Lower leg skin (tissue), 4 donors: ENCODE results near the gene GLT8D2. TPM values are rescaled to one million over a fixed set of nuclear protein-coding genes. Genes with fewer than 3 reads are reported as not detected.
"Not testable (repeated sequence)": the region's sequence is repeated elsewhere in the genome, so short reads cannot be mapped to it uniquely, and the experiment has no call there.

ENCODE experiments used
- DNase-seq, 2 donors: peaks; one replicate each; pipeline ENCODE4 v3.0.0-alpha.2; 2019; ENCODE audit warnings: low spot score in 2 of 2
- H3K4me3 ChIP-seq: fragments of 200-600 bp; sonication (generic); 2 replicates; pipeline ENCODE4 v1.5.1; 2017; ENCODE audit warnings: mild to moderate bottlenecking, low read depth; ENCODE audit not compliant: poor library complexity, severe bottlenecking
- POLR2A ChIP-seq, 2 donors: fragments of 450-650 bp; IDR thresholded peaks; one replicate each; pipeline ENCODE4 v1.6.1; 2016 to 2017; ENCODE audit warnings: antibody characterized with exemption in 2 of 2, mild to moderate bottlenecking in 1 of 2, moderate library complexity in 1 of 2
- WGBS, 2 donors: methylation state at CpG; one replicate each; pipeline ENCODE4 v1.1.5; 2018; 5-methylcytosine and 5-hydroxymethylcytosine counted together
- intact Hi-C: fragments of 100-400 bp; cut with DNase I; formaldehyde crosslinking; loops from one replicate; pipeline ENCODE4 v1.15.0; 2023; ENCODE audit warnings: low total_unique reads
- total RNA-seq, 4 donors: library from RNA; depleted of rRNA; stranded (reverse); fragments of >200 nt; gene quantifications; one replicate each; pipeline ENCODE4 v1.1.0, GENCODE V29; 2016
- TF ChIP-seq, protein P1 (sequence below), 3 donors: fragments of 450-650 bp; IDR thresholded peaks; one replicate each; pipeline ENCODE4 v1.5.1; 2016; ENCODE audit warnings: antibody characterized with exemption in 3 of 3, mild to moderate bottlenecking in 3 of 3, moderate library complexity in 2 of 3

GLT8D2 gene
- total RNA-seq, 4 donors from 2014 or later = 0.72 to 1.9 (median 1.2) TPM

DNA sequence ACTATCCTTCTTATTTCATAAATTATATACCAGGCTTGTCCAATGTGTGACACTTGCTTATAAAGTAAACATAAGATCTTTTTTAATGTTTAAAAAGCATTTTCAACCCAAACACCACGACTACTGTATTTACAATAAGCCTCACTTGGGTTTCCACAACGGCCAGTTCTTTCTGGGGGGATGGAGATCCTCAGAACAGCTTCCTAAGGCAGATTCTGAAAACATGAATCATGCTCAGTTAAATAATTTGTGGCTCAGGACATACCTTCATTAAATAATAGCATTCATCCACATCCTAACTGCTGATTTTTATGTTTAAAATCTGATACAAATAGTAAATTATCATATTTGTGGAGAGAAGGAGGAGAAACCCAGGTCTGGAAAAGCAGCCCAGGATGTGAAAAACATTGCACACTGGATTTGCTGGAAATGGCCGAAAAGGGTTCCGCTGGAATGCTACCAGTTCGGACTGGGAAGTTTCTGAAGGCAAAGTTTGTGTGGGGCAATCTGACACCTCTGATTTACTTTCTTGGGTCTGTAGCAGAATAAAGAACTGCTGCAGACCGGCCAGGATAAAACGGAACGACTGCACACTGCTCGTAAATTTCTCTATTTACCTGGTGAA lies 597 bp downstream of the GLT8D2 start:
- peak overlapping the region; percentile 24 for H3K4me3 ChIP-seq
- intact Hi-C loops = no loop called here
- no peak for TF ChIP-seq POLR2A (IDR thresholded peaks at IDR 0.05)
- TF ChIP-seq, protein P1, sequence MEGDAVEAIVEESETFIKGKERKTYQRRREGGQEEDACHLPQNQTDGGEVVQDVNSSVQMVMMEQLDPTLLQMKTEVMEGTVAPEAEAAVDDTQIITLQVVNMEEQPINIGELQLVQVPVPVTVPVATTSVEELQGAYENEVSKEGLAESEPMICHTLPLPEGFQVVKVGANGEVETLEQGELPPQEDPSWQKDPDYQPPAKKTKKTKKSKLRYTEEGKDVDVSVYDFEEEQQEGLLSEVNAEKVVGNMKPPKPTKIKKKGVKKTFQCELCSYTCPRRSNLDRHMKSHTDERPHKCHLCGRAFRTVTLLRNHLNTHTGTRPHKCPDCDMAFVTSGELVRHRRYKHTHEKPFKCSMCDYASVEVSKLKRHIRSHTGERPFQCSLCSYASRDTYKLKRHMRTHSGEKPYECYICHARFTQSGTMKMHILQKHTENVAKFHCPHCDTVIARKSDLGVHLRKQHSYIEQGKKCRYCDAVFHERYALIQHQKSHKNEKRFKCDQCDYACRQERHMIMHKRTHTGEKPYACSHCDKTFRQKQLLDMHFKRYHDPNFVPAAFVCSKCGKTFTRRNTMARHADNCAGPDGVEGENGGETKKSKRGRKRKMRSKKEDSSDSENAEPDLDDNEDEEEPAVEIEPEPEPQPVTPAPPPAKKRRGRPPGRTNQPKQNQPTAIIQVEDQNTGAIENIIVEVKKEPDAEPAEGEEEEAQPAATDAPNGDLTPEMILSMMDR (IDR thresholded peaks at IDR 0.05) = no peak
- 26 to 32% methylated on average over 9 of the region's 9 CpGs for WGBS, 2 donors
- no peak for DNase-seq

DNA sequence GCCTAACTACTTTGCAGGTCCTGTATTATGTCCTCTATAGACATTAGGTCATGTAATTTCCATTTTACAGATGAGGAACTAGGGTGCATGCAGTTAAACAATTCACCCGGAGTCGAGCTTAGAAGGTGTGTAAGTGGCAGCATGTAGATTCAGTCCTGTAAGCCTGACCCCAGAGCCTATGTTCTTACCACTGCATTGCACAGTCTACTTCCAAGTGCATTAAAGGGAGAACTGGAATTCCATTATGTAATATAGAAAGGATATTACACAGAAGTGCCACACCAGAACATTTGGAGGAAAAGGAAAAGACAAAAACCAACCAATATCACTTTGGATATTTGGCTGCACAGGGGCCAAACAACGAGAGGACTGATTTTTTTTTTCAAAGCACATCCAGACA lies 1.2 kb downstream of the GLT8D2 start:
- DNase-seq = no peak
- TF ChIP-seq, protein P1 (IDR thresholded peaks at IDR 0.05) = no peak
- no peak for TF ChIP-seq POLR2A (IDR thresholded peaks at IDR 0.05)
- 58 to 71% methylated on average over 3 of the region's 3 CpGs for WGBS, 2 donors
- intact Hi-C loops = no loop called here
- no peak overlapping the region for H3K4me3 ChIP-seq

DNA sequence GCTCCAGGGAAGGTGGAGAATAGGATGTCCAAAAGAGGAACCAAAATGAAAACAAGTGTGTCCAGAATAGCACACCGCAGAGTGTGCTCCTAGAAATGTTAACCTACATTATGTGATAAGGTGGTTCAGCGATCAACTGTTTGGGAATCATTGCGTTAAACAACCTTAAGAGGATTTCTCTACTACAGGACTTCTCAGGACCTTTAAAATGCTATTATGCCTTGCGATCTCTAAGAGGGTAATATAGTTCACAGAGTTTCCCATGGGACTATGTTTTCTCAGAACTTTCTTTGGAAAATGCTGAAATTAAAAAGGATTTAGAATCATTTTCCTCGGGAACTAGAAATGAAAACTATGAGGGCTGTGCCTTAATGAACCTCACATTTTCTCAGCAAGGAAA lies 1.8 kb downstream of the GLT8D2 start:
- intact Hi-C loops = no loop called here
- no peak for DNase-seq
- 74 to 81% methylated on average over 5 of the region's 5 CpGs for WGBS, 2 donors
- no peak overlapping the region for H3K4me3 ChIP-seq
- TF ChIP-seq, protein P1 (IDR thresholded peaks at IDR 0.05) = no peak
- TF ChIP-seq POLR2A (IDR thresholded peaks at IDR 0.05) = no peak

DNA sequence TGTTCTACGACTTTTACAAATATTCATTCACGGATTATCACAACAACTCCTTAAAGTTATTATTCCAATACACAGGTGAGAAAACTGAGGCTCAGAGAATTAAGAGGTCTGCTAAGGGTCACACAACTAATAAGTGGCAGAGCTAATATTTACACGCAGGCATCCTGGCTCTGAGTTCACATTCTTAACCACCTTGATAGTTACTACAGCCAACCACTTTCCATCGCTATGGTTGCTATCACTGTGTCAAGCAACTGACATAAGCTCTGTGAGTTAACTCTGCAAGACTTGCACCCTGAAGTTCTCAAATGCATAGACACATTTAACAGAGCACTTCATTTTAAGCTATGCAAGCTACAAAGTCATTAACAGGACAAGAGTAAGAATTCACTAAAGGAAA lies 3.7 kb downstream of the GLT8D2 start:
- H3K4me3 ChIP-seq = no peak overlapping the region
- WGBS, 2 donors = 97% methylated on average over 4 of the region's 4 CpGs
- intact Hi-C loops = no loop called here
- TF ChIP-seq, protein P1 (IDR thresholded peaks at IDR 0.05) = no peak
- TF ChIP-seq POLR2A (IDR thresholded peaks at IDR 0.05) = no peak
- DNase-seq = no peak

DNA sequence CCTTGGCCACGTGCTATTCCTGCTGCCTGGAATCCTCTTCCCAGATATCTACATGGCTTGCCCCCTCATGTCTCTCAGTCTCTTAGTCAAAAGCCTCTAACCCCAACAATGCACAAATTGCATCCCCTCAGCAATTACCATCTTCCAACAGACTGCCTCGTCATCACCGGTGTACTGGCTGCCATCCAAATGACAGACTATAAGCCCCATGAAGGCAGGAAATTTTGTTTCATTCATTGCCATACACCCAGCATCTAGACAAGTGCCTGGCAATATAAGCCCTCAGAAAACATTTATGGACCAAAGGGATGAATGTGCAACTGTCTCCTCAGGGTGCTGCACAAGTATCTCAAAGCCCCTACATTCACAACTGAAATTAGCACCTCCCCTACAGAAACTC lies 5.8 kb downstream of the GLT8D2 start:
- H3K4me3 ChIP-seq = no peak overlapping the region
- 82 to 90% methylated on average over 3 of the region's 3 CpGs for WGBS, 2 donors
- intact Hi-C loops = no loop called here
- no peak for TF ChIP-seq POLR2A (IDR thresholded peaks at IDR 0.05)
- TF ChIP-seq, protein P1 (IDR thresholded peaks at IDR 0.05) = no peak
- no peak for DNase-seq

- H3K4me3 ChIP-seq = no peak overlapping the region
- WGBS, 2 donors = 83 to 87% methylated on average over 1 of the region's 1 CpG
- intact Hi-C loops = no loop called here
- DNase-seq = no peak
- TF ChIP-seq, protein P1 (IDR thresholded peaks at IDR 0.05) = no peak
These were observed 7.4 kb downstream of the GLT8D2 start for GRCh38 chr12:104042580-104042979.

DNA sequence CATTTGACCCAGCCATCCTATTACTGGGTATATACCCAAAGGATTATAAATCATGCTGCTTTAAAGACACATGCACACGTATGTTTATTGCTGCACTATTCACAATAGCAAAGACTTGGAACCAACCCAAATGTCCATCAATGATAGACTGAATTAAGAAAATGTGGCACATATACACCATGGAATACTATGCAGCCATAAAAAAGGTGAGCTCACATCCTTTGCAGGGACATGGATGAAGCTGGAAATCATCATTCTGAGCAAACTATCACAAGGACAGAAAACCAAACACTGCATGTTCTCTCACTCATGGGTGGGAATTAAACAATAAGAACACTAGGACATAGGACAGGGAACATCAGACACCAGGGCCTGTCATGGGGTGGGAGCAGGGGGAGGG lies 10.2 kb downstream of the GLT8D2 start:
- H3K4me3 ChIP-seq, DNase-seq, intact Hi-C loops: not testable (repeated sequence)
- 83 to 86% methylated on average over 1 of the region's 1 CpG for WGBS, 2 donors

- DNase-seq, intact Hi-C loops: not testable (repeated sequence)
These were observed 13.8 kb downstream of the GLT8D2 start for GRCh38 chr12:104036143-104036542.

DNA sequence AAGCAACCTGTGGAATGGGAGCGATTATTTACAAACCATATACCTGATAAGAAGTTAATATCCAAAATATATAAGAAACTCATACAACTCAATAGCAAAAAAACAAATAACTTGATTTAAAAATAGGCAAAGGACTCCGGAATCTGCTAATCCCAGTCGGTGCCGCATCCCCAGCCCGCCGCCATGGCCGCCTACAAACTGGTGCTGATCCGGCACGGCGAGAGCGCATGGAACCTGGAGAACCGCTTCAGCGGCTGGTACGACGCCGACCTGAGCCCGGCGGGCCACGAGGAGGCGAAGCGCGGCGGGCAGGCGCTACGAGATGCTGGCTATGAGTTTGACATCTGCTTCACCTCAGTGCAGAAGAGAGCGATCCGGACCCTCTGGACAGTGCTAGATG lies 19.4 kb downstream of the GLT8D2 start:
- DNase-seq, H3K4me3 ChIP-seq, intact Hi-C loops: not testable (repeated sequence)
- 78 to 98% methylated on average over 18 to 25 of the region's 27 CpGs for WGBS, 2 donors

More at GRCh38 chr12:104036143-104036542, 13.8 kb downstream of the GLT8D2 start:
- H3K4me3 ChIP-seq = not testable (repeated sequence)
- 94 to 97% methylated on average over 2 of the region's 2 CpGs for WGBS, 2 donors
